PC-9 (cell line): ENCODE measurements around the gene TULP4. TPM values are rescaled to one million over a fixed set of nuclear protein-coding genes. Genes with fewer than 3 reads are reported as not detected.

ENCODE experiments used
- BruUV-seq: library from RNA; stranded (reverse); fragments of 400-500 nt; replicated peaks from 2 replicates; lab custom pipeline; 2021; lab: Mats Ljungman, UMichigan
- CTCF ChIA-PET: fragments of 300-600 bp; sonication (Branson Sonifier 250); formaldehyde crosslinking; loops from one replicate; lab custom pipeline; 2022; ENCODE audit warnings: antibody characterized with exemption; lab: Charles Lee
- POLR2A ChIA-PET: fragments of 300-600 bp; sonication (Branson Sonifier 250); formaldehyde crosslinking; loops from one replicate; lab custom pipeline; 2022; ENCODE audit warnings: antibody characterized with exemption; ENCODE audit not compliant: unreplicated experiment; lab: Charles Lee
- DNase-seq, 2 experiments: peaks; one replicate each; pipeline versions ENCODE4 v3.0.0 to v3.0.0-alpha.2; 2015 to 2022; ENCODE audit warnings: mixed read lengths in 1 of 2
- H2AFZ ChIP-seq: fragments of 200-600 bp; sonication (generic); 2 replicates; pipeline ENCODE4 v1.8.1; 2017; ENCODE audit warnings: antibody characterized with exemption
- H3F3A ChIP-seq: fragments of 200-600 bp; sonication (generic); 2 replicates; pipeline ENCODE4 v1.8.1; 2017; ENCODE audit warnings: antibody characterized with exemption, mild to moderate bottlenecking, low read depth; ENCODE audit not compliant: insufficient read depth
- H3K27ac ChIP-seq: fragments of 200-600 bp; sonication (generic); 2 replicates; pipeline ENCODE4 v1.6.1; 2016; ENCODE audit warnings: mixed run types
- H3K27me3 ChIP-seq: fragments of 200-600 bp; sonication (generic); 2 replicates; pipeline ENCODE4 v1.6.1; 2016; ENCODE audit warnings: low read depth, mixed run types; ENCODE audit not compliant: insufficient read depth
- H3K36me3 ChIP-seq: fragments of 200-600 bp; sonication (generic); 2 replicates; pipeline ENCODE4 v1.6.1; 2016; ENCODE audit warnings: low read depth, mixed run types
- H3K4me1 ChIP-seq: fragments of 200-600 bp; sonication (generic); replicated peaks from 2 replicates; pipeline ENCODE4 v1.6.1; 2016; ENCODE audit warnings: mixed run types; ENCODE audit not compliant: insufficient read depth
- H3K4me2 ChIP-seq: fragments of 200-600 bp; sonication (generic); 2 replicates; pipeline ENCODE4 v1.6.1; 2017; ENCODE audit warnings: mixed run types
- H3K4me3 ChIP-seq: fragments of 200-600 bp; sonication (generic); 2 replicates; pipeline ENCODE4 v1.6.1; 2016; ENCODE audit warnings: mixed run types
- H3K79me2 ChIP-seq: fragments of 200-600 bp; sonication (generic); 2 replicates; pipeline ENCODE4 v1.6.1; 2017; ENCODE audit warnings: low read depth, mixed run types
- H3K9me2 ChIP-seq: fragments of 200-600 bp; sonication (generic); 2 replicates; pipeline ENCODE4 v1.8.1; 2017; ENCODE audit warnings: mild to moderate bottlenecking; ENCODE audit not compliant: insufficient read depth
- H3K9me3 ChIP-seq: fragments of 200-600 bp; sonication (generic); 2 replicates; pipeline ENCODE4 v1.8.1; 2016; ENCODE audit warnings: low read depth; ENCODE audit not compliant: insufficient read depth
- H4K20me1 ChIP-seq: fragments of 200-600 bp; sonication (generic); 2 replicates; pipeline ENCODE4 v1.8.1; 2017; ENCODE audit not compliant: insufficient read depth
- EZH2 ChIP-seq: fragments of 200-600 bp; sonication (generic); IDR thresholded peaks from 2 replicates; pipeline ENCODE4 v1.8.0; 2017; ENCODE audit warnings: antibody characterized with exemption, low read depth
- intact Hi-C: fragments of 100-400 bp; cut with micrococcal nuclease; formaldehyde crosslinking; loops from one replicate; pipeline ENCODE4 v1.10.0; 2022; ENCODE audit not compliant: unreplicated experiment
- total RNA-seq: library from RNA; stranded (reverse); gene quantifications from 2 replicates; pipeline ENCODE4 v1.2.3, GENCODE V29; 2021
- TF ChIP-seq, protein P1 (sequence below): fragments of 200-600 bp; sonication (generic); conservative IDR thresholded peaks from 2 replicates; pipeline ENCODE4 v1.6.1; 2017; ENCODE audit warnings: mixed run types, antibody characterized with exemption, mild to moderate bottlenecking, moderate library complexity

TULP4 gene
- total RNA-seq, 1 experiment from 2014 or later: 34.0 TPM

DNA sequence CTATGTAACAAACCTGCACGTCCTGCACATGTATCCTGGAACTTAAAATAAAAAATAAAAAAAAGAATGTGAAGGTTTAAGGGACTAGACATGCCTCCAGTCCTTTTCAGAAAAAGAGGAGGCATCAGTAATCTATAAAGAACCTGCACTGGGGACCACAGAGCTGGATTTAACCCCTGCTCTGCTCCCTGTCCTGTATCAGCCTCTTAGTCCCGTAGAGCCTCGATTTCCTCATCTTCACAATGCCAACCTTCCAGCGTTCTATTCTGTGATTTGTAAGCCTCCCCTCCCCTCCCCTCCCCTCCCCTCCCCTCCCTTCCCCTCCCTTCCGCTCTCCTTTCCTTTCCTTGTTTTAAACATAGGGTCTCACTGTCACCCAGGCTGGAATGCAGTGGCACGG is 216.6 kb downstream of the TULP4 start:
- DNase-seq: no peak
- TF ChIP-seq EZH2: no peak
- TF ChIP-seq, protein P1, sequence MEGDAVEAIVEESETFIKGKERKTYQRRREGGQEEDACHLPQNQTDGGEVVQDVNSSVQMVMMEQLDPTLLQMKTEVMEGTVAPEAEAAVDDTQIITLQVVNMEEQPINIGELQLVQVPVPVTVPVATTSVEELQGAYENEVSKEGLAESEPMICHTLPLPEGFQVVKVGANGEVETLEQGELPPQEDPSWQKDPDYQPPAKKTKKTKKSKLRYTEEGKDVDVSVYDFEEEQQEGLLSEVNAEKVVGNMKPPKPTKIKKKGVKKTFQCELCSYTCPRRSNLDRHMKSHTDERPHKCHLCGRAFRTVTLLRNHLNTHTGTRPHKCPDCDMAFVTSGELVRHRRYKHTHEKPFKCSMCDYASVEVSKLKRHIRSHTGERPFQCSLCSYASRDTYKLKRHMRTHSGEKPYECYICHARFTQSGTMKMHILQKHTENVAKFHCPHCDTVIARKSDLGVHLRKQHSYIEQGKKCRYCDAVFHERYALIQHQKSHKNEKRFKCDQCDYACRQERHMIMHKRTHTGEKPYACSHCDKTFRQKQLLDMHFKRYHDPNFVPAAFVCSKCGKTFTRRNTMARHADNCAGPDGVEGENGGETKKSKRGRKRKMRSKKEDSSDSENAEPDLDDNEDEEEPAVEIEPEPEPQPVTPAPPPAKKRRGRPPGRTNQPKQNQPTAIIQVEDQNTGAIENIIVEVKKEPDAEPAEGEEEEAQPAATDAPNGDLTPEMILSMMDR: no peak
- Histone ChIP-seq H3K4me1 (no peaks in the 10 kb centered on the region), H2AFZ (no peak overlapping the region), H3K9me2 (no peaks in the 10 kb centered on the region), H3K4me2 (no peak overlapping the region), H4K20me1 (no peaks in the 10 kb centered on the region), H3K4me3 (no peak overlapping the region), H3K9me3 (peaks cover 9% of the 10 kb centered on the region; the same call in 1 of the 2 replicates), H3K27ac (no peak overlapping the region), H3K36me3 (no peaks in the 10 kb centered on the region), H3K27me3 (0 out of 2 replicates have a peak, but pooled peaks cover 6% of the 10 kb centered on the region), H3K79me2 (no peaks in the 10 kb centered on the region), H3F3A (0 out of 2 replicates have a peak, but pooled peaks cover 2% of the 10 kb centered on the region)
- CTCF ChIA-PET: no interaction called here
- BruUV-seq: no TSS peak
- POLR2A ChIA-PET: no interaction called here
- intact Hi-C loops: no loop called here

DNA sequence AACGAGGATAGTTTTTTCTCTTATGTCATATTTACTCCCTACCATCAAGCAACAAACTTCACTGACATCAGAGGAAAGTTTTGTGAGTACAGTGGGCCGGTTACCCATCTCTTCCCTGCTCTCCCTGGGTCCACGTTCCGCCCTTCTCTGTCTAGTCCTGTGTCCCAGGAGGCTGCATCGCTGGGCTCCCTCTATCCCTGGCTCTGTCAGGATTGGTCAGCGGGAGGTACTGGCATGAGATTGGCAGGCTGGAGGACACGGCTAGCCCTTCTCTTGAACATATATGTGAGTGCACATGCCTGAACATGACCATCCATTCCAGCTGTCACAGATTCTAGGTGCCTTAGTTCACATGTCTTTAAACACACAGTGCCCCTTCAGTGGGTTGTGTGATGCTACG is 217.4 kb downstream of the TULP4 start:
- ChIA-PET POLR2A (no interaction called here), CTCF (no interaction called here)
- Histone ChIP-seq H4K20me1 (no peaks in the 10 kb centered on the region), H3F3A (0 out of 2 replicates have a peak, but pooled peaks cover 2% of the 10 kb centered on the region), H3K79me2 (no peaks in the 10 kb centered on the region), H3K9me3 (peaks cover 9% of the 10 kb centered on the region; the same call in 1 of the 2 replicates), H3K27ac (no peak overlapping the region), H3K36me3 (no peaks in the 10 kb centered on the region), H3K27me3 (0 out of 2 replicates have a peak, but pooled peaks cover 6% of the 10 kb centered on the region), H2AFZ (no peak overlapping the region), H3K9me2 (no peaks in the 10 kb centered on the region), H3K4me3 (no peak overlapping the region), H3K4me2 (no peak overlapping the region), H3K4me1 (no peaks in the 10 kb centered on the region)
- intact Hi-C loops: no loop called here
- DNase-seq: no peak
- TF ChIP-seq EZH2: no peak
- TF ChIP-seq, protein P1: no peak
- BruUV-seq: no TSS peak

DNA sequence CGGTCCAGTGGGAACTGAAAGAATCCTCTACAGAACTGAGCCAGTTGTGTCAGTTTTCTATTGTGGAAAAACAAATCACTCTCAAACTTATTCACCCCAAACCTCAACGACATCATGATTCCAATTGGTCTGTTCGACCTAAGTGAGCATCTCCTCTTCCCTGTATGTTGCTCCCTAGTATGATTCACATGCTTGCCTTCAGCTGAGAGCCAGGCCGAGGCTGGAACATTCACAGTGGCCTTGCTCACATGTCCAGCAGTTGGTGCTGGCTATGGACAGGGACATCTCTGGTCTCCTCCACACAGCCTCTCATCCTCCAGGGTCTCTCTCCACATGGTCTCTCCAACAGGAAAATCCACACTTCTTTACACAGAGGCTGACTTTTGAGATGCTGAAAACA is 219.3 kb downstream of the TULP4 start:
- H3K4me1 ChIP-seq: no peaks in the 10 kb centered on the region
- TF ChIP-seq, protein P1: no peak
- no peak for TF ChIP-seq EZH2
- no TSS peak for BruUV-seq
- H3K9me2 ChIP-seq: no peaks in the 10 kb centered on the region
- H3K4me2 ChIP-seq: no peak overlapping the region
- 0 out of 2 replicates have a peak, but pooled peaks cover 4% of the 10 kb centered on the region for H3K27me3 ChIP-seq
- no peak for DNase-seq
- peaks cover 3% of the 10 kb centered on the region; the same call in 1 of the 2 replicates for H3K9me3 ChIP-seq
- no peaks in the 10 kb centered on the region for H3K36me3 ChIP-seq
- H3K4me3 ChIP-seq: no peak overlapping the region
- POLR2A ChIA-PET: no interaction called here
- H3K79me2 ChIP-seq: no peaks in the 10 kb centered on the region
- CTCF ChIA-PET: no interaction called here
- 0 out of 2 replicates have a peak, but pooled peaks cover 2% of the 10 kb centered on the region for H3F3A ChIP-seq
- H4K20me1 ChIP-seq: no peaks in the 10 kb centered on the region
- no peak overlapping the region for H2AFZ ChIP-seq
- no peak overlapping the region for H3K27ac ChIP-seq
- intact Hi-C loops: no loop called here
